OCI-M2 (cell line): ENCODE data around the gene KRT35.

ENCODE experiments used
- DNase-seq: peaks from one replicate; lab custom pipeline; 2025; ENCODE audit not compliant: unreplicated experiment; lab: John Stamatoyannopoulos, UW

The KRT35 gene

GRCh38 chr17:41512546-41513167 is 31.7 kb upstream of the KRT35 start:
- no peak for DNase-seq

- no peak for DNase-seq
Observed at GRCh38 chr17:41511716-41512115, 30.8 kb upstream of the KRT35 start.

- no peak for DNase-seq
Observed at GRCh38 chr17:41511116-41511515, 30.2 kb upstream of the KRT35 start.

- DNase-seq, result no peak
Observed at GRCh38 chr17:41510251-41511065, 29.5 kb upstream of the KRT35 start.

- DNase-seq, result no peak
Observed at GRCh38 chr17:41507315-41507880, 26.4 kb upstream of the KRT35 start.

GRCh38 chr17:41505809-41506767 is 25.1 kb upstream of the KRT35 start:
- DNase-seq, result no peak

- no peak for DNase-seq
Observed at GRCh38 chr17:41505007-41505808, 24.3 kb upstream of the KRT35 start, which contains the start of gene KRT13. KRT13 (minus strand) TSS chr17:41505612; CDS start chr17:41505550, 62 bp downstream.

- no peak for DNase-seq
Observed at GRCh38 chr17:41504246-41504977, 23.5 kb upstream of the KRT35 start.

GRCh38 chr17:41503202-41503601 is 22.3 kb upstream of the KRT35 start:
- no peak for DNase-seq

- no peak for DNase-seq
Observed at GRCh38 chr17:41500131-41500911, 19.4 kb upstream of the KRT35 start.

GRCh38 chr17:41499714-41500113 is 18.8 kb upstream of the KRT35 start:
- DNase-seq, result no peak

- DNase-seq, result no peak
Observed at GRCh38 chr17:41498276-41498675, 17.3 kb upstream of the KRT35 start.

- no peak for DNase-seq
Observed at GRCh38 chr17:41496803-41497484, 16.0 kb upstream of the KRT35 start.

- no peak for DNase-seq
Observed at GRCh38 chr17:41494524-41494923, 13.6 kb upstream of the KRT35 start.

GRCh38 chr17:41492771-41493170 is 11.8 kb upstream of the KRT35 start:
- DNase-seq, result no peak

GRCh38 chr17:41492351-41492750 is 11.4 kb upstream of the KRT35 start:
- DNase-seq, result no peak

GRCh38 chr17:41491476-41491875 is 10.5 kb upstream of the KRT35 start:
- no peak for DNase-seq
